Measurements from ENCODE around the gene AJAP1.

Gene AJAP1

DNA sequence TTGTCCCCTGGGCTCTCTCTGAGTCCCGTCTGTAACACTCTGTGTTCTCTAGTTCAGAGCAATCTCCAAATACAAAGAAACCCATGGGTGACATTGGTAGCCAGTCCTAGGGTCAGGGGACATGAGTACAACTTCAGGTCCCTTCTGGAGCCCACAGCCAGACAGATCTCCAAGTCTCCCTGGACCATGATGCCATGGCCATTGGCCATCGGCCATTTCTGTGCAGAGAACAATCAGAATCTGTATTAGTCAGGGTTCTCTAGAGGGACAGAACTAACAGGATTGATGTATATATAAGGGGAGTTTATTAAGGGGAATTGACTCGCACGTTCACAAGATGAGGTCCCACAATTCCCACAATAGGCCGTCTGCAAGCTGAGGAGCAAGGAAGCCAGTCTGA lies 106.9 kb downstream of the AJAP1 start:
- DNase-seq (ENCODE audit: low read depth), result no peak
- no peak overlapping the region for H3K4me3 ChIP-seq (ENCODE audit: low read depth, low read length)
- TF ChIP-seq, protein P1, sequence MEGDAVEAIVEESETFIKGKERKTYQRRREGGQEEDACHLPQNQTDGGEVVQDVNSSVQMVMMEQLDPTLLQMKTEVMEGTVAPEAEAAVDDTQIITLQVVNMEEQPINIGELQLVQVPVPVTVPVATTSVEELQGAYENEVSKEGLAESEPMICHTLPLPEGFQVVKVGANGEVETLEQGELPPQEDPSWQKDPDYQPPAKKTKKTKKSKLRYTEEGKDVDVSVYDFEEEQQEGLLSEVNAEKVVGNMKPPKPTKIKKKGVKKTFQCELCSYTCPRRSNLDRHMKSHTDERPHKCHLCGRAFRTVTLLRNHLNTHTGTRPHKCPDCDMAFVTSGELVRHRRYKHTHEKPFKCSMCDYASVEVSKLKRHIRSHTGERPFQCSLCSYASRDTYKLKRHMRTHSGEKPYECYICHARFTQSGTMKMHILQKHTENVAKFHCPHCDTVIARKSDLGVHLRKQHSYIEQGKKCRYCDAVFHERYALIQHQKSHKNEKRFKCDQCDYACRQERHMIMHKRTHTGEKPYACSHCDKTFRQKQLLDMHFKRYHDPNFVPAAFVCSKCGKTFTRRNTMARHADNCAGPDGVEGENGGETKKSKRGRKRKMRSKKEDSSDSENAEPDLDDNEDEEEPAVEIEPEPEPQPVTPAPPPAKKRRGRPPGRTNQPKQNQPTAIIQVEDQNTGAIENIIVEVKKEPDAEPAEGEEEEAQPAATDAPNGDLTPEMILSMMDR (IDR thresholded peaks at IDR 0.05; ENCODE audit: insufficient read depth, low read depth, low read length, missing control alignments), result no peak

DNA sequence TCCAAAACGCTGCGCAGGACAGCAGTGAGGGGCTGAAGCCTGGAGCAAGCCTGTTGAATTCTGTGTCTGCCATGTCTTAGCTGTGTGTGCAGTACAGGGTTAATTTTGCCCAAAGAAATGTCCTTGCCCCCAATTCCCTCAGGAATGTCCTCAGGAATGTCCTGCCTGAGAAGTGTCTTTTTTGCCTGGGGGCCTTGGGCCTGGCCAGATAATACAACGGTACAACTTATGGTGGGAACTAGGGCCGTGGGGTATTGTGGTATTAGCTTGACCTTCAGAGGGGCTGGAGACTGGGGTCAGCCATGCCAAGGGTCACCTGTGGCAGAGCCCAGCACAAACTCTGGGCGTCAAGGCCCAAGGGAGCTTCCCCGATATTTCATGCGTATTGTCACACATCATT lies 107.7 kb downstream of the AJAP1 start:
- DNase-seq (ENCODE audit: low read depth), result no peak
- H3K4me3 ChIP-seq (ENCODE audit: low read depth, low read length), result no peak overlapping the region
- TF ChIP-seq, protein P1 (IDR thresholded peaks at IDR 0.05; ENCODE audit: insufficient read depth, low read depth, low read length, missing control alignments), result no peak

DNA sequence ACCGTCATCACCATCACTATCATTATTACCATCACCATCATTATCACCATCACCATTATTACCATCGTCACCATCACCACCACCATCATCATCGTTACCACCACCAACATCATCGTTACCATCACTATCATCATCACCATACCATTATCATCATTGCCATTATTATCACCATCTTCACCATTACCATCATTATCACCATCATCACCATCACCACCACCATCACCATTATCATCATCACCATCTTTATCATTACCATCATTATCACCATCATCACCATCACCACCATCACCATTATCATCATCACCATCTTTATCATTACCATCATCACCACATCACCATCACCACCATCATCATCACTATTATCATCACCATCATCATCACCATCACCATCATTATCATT lies 112.9 kb downstream of the AJAP1 start:
- no peak for DNase-seq (ENCODE audit: low read depth)
- H3K4me3 ChIP-seq (ENCODE audit: low read depth, low read length), result no peak overlapping the region
- TF ChIP-seq, protein P1 (IDR thresholded peaks at IDR 0.05; ENCODE audit: insufficient read depth, low read depth, low read length, missing control alignments), result no peak

DNA sequence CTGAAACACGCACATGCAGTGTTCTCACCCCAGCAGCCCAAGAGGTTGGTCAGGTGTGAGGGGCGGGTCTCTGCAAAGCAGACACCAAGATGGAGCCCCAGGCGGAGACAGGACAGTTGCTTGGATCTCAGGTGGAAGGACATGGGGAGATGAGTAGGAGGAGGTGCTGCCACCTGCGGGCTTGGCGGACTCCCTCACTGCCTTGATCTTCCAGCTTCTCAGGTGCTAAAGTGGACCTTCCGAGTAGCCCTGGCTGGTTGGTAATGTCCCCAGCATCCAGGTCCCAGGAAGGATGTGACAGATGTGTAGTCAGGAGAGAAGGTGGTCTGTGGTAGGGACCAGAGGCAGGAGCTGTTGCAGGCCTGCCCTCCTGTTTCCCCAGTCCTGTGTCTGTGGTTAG lies 114.1 kb downstream of the AJAP1 start:
- TF ChIP-seq, protein P1 (IDR thresholded peaks at IDR 0.05; ENCODE audit: insufficient read depth, low read depth, low read length, missing control alignments), result no peak
- no peak for DNase-seq (ENCODE audit: low read depth)
- H3K4me3 ChIP-seq (ENCODE audit: low read depth, low read length), result no peak overlapping the region

DNA sequence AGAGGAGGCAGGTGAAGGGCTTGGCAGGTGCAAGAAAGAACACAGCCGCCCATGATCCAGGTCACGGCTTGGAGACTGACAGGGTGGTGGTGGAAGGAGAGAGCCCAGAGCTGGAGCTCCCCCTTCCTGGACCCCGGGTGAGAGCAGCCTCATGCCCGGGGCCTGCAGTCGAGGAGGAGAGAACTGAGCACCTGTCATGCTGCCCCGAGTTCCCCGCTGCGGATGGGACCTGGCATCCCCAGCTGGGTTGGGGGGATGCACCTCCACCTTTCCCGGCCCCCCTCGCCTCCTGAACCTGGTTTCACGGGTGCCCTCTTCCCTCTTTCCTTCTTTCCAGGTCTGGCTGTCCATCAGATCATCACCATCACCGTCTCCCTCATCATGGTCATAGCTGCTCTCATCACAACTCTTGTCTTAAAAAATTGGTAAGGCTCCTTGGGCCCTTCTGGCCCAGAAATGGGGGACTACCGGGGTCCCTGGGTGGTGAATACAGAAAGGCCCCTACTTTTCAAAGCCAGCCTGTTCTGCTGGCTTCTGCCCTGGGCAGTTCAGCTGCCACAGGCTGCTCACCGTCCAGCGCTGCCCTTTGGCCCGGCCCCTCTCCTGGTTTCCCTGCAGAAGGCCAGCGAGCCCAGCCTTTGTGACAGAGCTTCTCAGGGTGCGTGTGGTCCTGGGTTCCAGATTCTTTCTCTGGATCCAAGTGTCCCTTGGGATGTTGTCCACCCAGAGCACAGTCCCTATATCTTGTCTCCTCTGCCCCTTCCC lies 115.3 kb downstream of the AJAP1 start:
- TF ChIP-seq, protein P1 (IDR thresholded peaks at IDR 0.05; ENCODE audit: insufficient read depth, low read depth, low read length, missing control alignments), result no peak

DNA sequence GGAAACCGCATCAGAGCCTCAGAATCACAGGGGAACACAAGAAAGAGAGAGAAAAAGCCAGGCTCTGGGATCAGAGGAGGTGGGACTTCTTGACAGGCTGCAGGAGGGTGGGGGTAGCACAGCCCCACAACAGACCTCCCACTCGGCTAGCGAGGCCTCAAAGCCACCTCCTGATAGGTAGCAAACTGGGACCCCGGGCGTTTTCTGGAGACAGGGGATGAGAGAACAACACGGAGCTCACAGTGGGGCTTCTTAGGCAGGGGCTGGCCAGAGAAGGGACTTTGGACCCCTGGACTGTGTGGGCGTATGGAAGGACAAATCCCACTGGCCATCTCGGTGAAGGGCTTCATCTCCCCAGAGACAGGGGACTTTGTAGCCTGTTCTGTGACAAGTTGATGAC lies 116.3 kb downstream of the AJAP1 start:
- TF ChIP-seq, protein P1 (IDR thresholded peaks at IDR 0.05; ENCODE audit: insufficient read depth, low read depth, low read length, missing control alignments), result no peak
- H3K4me3 ChIP-seq (ENCODE audit: low read depth, low read length), result no peak overlapping the region
- DNase-seq (ENCODE audit: low read depth), result no peak

More for the DNA sequence above, 115.3 kb downstream of the AJAP1 start:
- DNase-seq (ENCODE audit: low read depth), result no peak
- no peak overlapping the region for H3K4me3 ChIP-seq (ENCODE audit: low read depth, low read length)

DNA sequence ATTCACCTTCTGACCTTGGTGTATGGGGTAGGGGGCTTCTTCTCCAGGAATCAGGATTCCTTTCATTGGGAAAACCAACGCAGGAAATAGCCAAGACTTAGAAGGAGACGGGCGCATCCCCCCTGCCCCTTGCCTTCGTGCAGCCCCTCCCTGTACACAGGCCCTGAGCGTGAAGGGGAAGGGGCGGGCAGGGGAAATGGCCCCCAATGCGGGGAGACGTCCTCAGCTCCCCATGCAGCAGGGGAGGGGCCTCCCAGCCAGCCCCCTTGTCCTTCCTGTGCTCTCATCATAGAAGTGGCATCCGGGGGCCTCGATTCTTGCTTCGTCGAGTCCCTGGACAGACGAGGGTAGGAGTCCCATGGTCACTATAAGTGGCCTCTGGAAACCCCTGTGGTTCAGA lies 116.9 kb downstream of the AJAP1 start:
- H3K4me3 ChIP-seq (ENCODE audit: low read depth, low read length), result no peak overlapping the region
- DNase-seq (ENCODE audit: low read depth), result no peak
- TF ChIP-seq, protein P1 (IDR thresholded peaks at IDR 0.05; ENCODE audit: insufficient read depth, low read depth, low read length, missing control alignments), result no peak

Data from GM12865 (cell line).